Measurements from ENCODE around the gene GTPBP10. TPM values are rescaled to one million over a fixed set of nuclear protein-coding genes. Genes with fewer than 3 reads are reported as not detected.
A peak's percentile ranks its signal among the peaks of the same experiment; 100 is the strongest.
"Not testable (repeated sequence)": the region's sequence is repeated elsewhere in the genome, so short reads cannot be mapped to it uniquely, and the experiment has no call there.

GTPBP10 gene
- total RNA-seq, 1 donor from 2014 or later = 16.8 TPM

DNA sequence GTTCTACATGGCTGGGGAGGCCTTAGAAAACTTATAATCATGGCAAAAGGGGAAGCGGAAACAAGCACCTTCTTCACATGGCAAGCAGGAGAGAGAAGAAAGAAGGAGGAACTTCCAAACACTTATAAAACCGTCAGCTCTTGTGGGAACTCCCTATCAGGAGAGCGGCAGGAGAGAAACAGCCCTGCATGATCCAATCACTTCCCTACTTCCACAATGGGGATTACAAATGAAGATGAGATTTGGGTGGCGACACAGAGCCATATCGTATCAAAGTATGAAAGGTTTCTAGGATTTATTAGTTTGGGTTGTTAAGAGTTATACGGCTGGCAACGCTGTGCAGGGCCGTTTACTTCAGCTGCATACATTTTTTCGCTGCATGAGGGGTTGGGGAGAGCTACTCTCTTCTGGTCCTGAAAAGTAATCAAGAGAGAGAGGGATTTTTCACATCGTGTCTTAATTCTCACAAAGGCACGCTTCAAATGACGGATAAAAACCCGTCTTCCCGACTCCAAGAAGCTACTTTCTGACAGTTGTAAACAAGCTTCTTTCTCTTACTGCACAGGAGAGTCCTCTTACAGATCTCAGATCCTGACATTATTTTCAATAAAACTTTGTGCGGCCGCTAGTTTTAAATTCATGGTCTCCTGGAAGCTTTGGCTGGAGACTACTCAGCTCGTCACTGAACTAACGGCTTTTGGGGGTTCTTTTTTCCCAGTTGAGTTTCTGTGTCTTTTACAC, 751 bp upstream of the GTPBP10 start:
- FAIRE-seq (no peak), DNase-seq (ENCODE audit: low read depth) (peak; percentile 50)
- TF ChIP-seq, protein P1, sequence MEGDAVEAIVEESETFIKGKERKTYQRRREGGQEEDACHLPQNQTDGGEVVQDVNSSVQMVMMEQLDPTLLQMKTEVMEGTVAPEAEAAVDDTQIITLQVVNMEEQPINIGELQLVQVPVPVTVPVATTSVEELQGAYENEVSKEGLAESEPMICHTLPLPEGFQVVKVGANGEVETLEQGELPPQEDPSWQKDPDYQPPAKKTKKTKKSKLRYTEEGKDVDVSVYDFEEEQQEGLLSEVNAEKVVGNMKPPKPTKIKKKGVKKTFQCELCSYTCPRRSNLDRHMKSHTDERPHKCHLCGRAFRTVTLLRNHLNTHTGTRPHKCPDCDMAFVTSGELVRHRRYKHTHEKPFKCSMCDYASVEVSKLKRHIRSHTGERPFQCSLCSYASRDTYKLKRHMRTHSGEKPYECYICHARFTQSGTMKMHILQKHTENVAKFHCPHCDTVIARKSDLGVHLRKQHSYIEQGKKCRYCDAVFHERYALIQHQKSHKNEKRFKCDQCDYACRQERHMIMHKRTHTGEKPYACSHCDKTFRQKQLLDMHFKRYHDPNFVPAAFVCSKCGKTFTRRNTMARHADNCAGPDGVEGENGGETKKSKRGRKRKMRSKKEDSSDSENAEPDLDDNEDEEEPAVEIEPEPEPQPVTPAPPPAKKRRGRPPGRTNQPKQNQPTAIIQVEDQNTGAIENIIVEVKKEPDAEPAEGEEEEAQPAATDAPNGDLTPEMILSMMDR (IDR thresholded peaks at IDR 0.05; ENCODE audit: insufficient read depth, low read length, severe bottlenecking) = no peak
- peak overlapping the region; percentile 71 for H3K4me3 ChIP-seq (ENCODE audit: low read depth, low read length)
- no peaks in the 10 kb centered on the region for H3K36me3 ChIP-seq (ENCODE audit: control insufficient read depth, insufficient read depth, low read length)
- H3K27me3 ChIP-seq (ENCODE audit: control insufficient read depth, insufficient read depth, low read length) = no peaks in the 10 kb centered on the region

DNA sequence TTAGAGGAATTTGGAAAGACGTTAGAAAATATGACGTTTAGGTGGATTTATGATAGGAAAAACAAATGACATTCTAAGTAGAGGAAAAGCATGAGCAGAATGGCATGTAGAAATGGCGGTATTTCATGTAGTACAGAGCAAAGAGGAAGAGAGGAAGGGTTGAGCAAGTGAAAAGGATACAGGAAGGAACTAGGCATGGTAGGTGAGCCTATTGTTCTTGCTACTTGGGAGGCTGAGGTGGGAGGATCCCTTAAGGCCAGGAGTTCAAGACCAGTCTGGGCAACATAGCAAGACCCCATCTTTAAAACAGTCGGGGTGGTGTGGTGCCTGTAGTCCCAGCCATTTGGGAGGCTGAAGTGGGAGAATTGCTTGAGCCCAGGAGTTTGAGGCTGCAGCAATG, 1.2 kb downstream of the GTPBP10 start:
- DNase-seq (ENCODE audit: low read depth) (no peak), FAIRE-seq (no peak)
- no peak overlapping the region for H3K4me3 ChIP-seq (ENCODE audit: low read depth, low read length)
- no peaks in the 10 kb centered on the region for H3K27me3 ChIP-seq (ENCODE audit: control insufficient read depth, insufficient read depth, low read length)
- H3K36me3 ChIP-seq (ENCODE audit: control insufficient read depth, insufficient read depth, low read length) = no peaks in the 10 kb centered on the region
- TF ChIP-seq, protein P1 (IDR thresholded peaks at IDR 0.05; ENCODE audit: insufficient read depth, low read length, severe bottlenecking) = no peak

DNA sequence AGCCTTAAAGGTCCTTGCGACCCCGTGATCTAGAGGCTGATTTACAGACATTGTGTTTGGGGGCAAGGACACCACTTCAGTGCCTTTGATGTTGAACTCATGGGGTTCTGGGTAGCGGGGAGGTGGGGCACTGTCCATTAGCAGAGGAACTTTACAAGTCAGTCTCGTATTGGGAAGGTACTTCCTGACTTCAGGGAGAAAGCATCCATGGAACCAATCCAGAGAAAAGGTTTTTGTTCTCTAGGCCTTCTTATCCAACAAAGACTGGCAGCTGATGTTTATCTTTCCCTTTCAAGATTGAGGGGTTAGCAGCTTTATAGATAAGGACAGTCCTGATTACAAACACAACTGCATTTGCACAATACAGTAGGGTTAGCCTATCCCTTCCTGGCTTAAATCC, 2.8 kb downstream of the GTPBP10 start:
- TF ChIP-seq, protein P1 (IDR thresholded peaks at IDR 0.05; ENCODE audit: insufficient read depth, low read length, severe bottlenecking) = no peak
- no peak for DNase-seq (ENCODE audit: low read depth)
- Histone ChIP-seq H3K36me3 (ENCODE audit: control insufficient read depth, insufficient read depth, low read length) (peaks cover 1% of the 10 kb centered on the region), H3K4me3 (ENCODE audit: low read depth, low read length) (no peak overlapping the region), H3K27me3 (ENCODE audit: control insufficient read depth, insufficient read depth, low read length) (no peaks in the 10 kb centered on the region)
- no peak for FAIRE-seq

DNA sequence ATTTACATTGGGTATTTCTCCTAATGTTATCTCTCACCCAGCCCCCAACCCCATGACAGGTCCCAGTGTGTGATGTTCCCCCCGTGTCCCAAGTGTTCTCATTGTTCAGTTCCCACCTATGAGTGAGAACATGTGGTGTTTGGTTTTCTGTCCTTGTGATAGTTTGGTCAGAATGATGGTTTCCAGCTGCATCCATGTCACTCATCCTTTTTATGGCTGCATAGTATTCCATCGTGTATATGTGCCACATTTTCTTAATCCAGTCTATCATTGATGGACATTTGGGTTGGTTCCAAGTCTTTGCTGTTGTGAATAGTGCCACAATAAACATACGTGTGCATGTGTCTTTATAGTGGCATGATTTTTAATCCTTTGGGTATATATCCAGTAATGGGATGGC, 3.5 kb downstream of the GTPBP10 start:
- H3K27me3 ChIP-seq (ENCODE audit: control insufficient read depth, insufficient read depth, low read length); FAIRE-seq; H3K4me3 ChIP-seq (ENCODE audit: low read depth, low read length); H3K36me3 ChIP-seq (ENCODE audit: control insufficient read depth, insufficient read depth, low read length); DNase-seq (ENCODE audit: low read depth): not testable (repeated sequence)

DNA sequence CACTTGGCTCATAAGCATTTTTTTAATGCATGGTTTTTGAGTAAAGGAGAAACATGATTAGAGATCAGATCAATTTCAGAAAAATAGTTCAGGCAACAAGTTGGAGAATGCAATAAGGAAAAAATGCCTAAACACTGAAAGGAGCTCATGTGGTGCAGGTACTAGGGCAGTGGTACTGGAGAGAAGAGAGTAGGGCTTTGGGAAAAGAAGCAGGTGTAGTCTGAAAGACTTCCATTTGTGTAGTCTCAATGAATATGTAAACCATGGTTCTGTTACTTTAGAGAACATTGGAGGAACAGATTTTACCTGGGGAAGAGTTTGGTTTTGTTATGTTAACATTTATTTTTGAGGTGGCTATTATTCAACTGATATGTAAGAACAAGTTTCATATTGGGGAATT, 5.5 kb downstream of the GTPBP10 start:
- TF ChIP-seq, protein P1 (IDR thresholded peaks at IDR 0.05; ENCODE audit: insufficient read depth, low read length, severe bottlenecking) = no peak
- Histone ChIP-seq H3K36me3 (ENCODE audit: control insufficient read depth, insufficient read depth, low read length) (peaks cover 2% of the 10 kb centered on the region), H3K4me3 (ENCODE audit: low read depth, low read length) (no peak overlapping the region), H3K27me3 (ENCODE audit: control insufficient read depth, insufficient read depth, low read length) (no peaks in the 10 kb centered on the region)
- FAIRE-seq = no peak
- DNase-seq (ENCODE audit: low read depth) = no peak

DNA sequence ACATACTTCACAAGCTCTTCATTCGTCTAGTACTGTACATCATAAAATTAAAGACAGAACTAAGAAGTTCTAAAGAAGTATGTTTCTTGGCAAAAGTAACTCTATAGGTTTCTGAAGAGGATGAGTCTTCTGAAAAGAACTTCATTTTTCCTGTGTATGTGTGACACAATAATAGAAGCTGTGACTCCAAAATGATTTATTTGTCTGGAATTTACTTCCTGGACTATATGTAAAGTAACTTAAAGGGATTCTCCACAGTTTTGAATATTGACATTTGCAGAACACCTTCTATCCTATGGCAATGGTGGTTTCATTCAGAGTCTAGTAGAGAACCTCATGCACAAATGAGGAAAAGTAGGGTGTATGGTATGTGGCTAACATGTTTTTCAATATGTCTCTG, 36.9 kb downstream of the GTPBP10 start:
- TF ChIP-seq, protein P1 (IDR thresholded peaks at IDR 0.05; ENCODE audit: insufficient read depth, low read length, severe bottlenecking) = no peak
- DNase-seq (ENCODE audit: low read depth) (peak; percentile 92), FAIRE-seq (no peak)
- Histone ChIP-seq H3K36me3 (ENCODE audit: control insufficient read depth, insufficient read depth, low read length) (peaks cover 2% of the 10 kb centered on the region), H3K27me3 (ENCODE audit: control insufficient read depth, insufficient read depth, low read length) (no peaks in the 10 kb centered on the region), H3K4me3 (ENCODE audit: low read depth, low read length) (no peak overlapping the region)
